ENCODE measurements around the gene CAMTA1. TPM values are rescaled to one million over a fixed set of nuclear protein-coding genes. Genes with fewer than 3 reads are reported as not detected.

The CAMTA1 gene
- polyA plus RNA-seq, 1 donor from 2014 or later, result 162 TPM

DNA sequence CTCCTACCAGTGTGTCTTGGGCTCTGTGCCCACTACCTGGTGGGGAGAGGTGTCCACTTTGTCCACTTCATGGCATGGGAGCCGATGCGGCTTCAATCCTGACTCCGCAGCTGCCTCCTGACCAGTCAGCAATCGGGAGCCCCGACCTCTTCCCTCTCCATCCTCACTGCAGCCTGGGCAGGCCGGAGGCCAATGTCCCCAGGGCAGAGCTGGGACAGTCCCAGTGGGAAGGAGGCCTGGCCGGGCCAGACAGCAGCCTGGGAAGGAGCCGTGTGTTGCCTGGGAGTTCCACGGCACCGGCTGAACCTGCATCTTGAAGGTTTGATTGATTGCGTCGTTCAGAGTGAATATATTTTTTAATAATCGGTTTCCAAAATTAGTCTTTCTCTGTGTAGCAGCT lies 654.9 kb downstream of the CAMTA1 start:
- H3K4me3 ChIP-seq (ENCODE audit: low read length), result no peak overlapping the region
- no peaks in the 10 kb centered on the region for H4K20me1 ChIP-seq (ENCODE audit: insufficient read depth)
- H3F3A ChIP-seq (ENCODE audit: insufficient read depth, low read length, poor library complexity, severe bottlenecking), result no peaks in the 10 kb centered on the region
- no peaks in the 10 kb centered on the region for H3K27me3 ChIP-seq (ENCODE audit: insufficient read depth, low read depth, low read length)
- no peak overlapping the region for H2AFZ ChIP-seq (ENCODE audit: low read depth, low read length)
- TF ChIP-seq TAF1 (IDR thresholded peaks at IDR 0.05; ENCODE audit: low read depth), result no peak
- no peak overlapping the region for H3K4me2 ChIP-seq (ENCODE audit: low read length)
- no peak overlapping the region for H3K9ac ChIP-seq (ENCODE audit: low read length)
- no peaks in the 10 kb centered on the region for H3K9me3 ChIP-seq (ENCODE audit: low read length)
- H3K27ac ChIP-seq (ENCODE audit: low read length), result no peak overlapping the region
- H3K36me3 ChIP-seq (ENCODE audit: insufficient read depth, low read length), result no peaks in the 10 kb centered on the region
- no peaks in the 10 kb centered on the region for H3K79me2 ChIP-seq (replicated peaks; ENCODE audit: insufficient read depth, low read length)
- H3K9me2 ChIP-seq (ENCODE audit: insufficient read depth, low read length), result no peaks in the 10 kb centered on the region

DNA sequence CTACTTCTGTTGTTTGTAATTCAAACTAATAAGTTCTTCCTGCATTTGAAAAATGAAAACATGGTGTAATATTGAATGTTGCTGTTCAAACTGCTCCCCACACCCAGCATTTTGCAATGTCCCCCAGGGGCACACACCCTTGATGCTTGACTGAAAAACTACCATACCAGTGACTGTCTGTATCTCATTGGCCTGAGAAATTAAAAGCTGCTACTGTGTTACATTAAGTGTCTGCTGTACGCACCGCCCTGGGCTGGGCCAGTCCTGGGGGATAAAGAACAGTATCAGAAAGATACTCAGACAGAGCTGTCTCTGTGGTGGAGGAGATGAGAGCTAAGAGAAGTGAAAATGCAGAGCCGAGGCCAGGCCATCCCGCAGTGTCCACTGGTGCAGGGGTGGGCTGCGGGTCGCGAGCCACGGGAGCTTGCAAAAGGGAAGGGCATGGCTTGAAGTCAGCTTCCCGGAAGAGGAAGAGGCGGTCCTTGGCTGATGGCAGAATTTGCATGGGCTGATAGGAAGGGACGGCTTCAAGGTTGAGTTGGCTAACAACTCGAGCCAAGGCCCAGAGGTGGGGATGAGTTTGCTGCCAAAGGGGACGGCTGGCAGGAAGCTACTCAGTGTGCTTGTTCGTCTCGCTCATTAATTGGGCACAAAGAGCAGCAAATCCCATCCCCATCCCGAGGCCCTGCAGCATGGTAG lies 656.0 kb downstream of the CAMTA1 start:
- no peaks in the 10 kb centered on the region for H3K9me3 ChIP-seq (ENCODE audit: low read length)
- H3K27ac ChIP-seq (ENCODE audit: low read length), result no peak overlapping the region
- H3K79me2 ChIP-seq (replicated peaks; ENCODE audit: insufficient read depth, low read length), result no peaks in the 10 kb centered on the region
- no peaks in the 10 kb centered on the region for H3K27me3 ChIP-seq (ENCODE audit: insufficient read depth, low read depth, low read length)
- H3K9me2 ChIP-seq (ENCODE audit: insufficient read depth, low read length), result no peaks in the 10 kb centered on the region
- no peaks in the 10 kb centered on the region for H4K20me1 ChIP-seq (ENCODE audit: insufficient read depth)
- no peak for TF ChIP-seq EZH2 (IDR thresholded peaks at IDR 0.05; ENCODE audit: borderline replicate concordance, insufficient read depth, low read length, poor library complexity, severe bottlenecking)
- no peak for TF ChIP-seq MXI1 (conservative IDR thresholded peaks at IDR 0.05; ENCODE audit: poor library complexity, severe bottlenecking)
- TF ChIP-seq, protein P1, sequence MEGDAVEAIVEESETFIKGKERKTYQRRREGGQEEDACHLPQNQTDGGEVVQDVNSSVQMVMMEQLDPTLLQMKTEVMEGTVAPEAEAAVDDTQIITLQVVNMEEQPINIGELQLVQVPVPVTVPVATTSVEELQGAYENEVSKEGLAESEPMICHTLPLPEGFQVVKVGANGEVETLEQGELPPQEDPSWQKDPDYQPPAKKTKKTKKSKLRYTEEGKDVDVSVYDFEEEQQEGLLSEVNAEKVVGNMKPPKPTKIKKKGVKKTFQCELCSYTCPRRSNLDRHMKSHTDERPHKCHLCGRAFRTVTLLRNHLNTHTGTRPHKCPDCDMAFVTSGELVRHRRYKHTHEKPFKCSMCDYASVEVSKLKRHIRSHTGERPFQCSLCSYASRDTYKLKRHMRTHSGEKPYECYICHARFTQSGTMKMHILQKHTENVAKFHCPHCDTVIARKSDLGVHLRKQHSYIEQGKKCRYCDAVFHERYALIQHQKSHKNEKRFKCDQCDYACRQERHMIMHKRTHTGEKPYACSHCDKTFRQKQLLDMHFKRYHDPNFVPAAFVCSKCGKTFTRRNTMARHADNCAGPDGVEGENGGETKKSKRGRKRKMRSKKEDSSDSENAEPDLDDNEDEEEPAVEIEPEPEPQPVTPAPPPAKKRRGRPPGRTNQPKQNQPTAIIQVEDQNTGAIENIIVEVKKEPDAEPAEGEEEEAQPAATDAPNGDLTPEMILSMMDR (IDR thresholded peaks at IDR 0.05; ENCODE audit: poor library complexity, severe bottlenecking), result no peak
- no peak for TF ChIP-seq EP300 (conservative IDR thresholded peaks at IDR 0.05; ENCODE audit: poor library complexity, severe bottlenecking)
- no peak for TF ChIP-seq RAD21 (conservative IDR thresholded peaks at IDR 0.05)
- no peak for TF ChIP-seq SMC3 (conservative IDR thresholded peaks at IDR 0.05; ENCODE audit: poor library complexity)
- TF ChIP-seq POLR2AphosphoS5 (IDR thresholded peaks at IDR 0.05), result no peak
- no peak for TF ChIP-seq TAF1 (IDR thresholded peaks at IDR 0.05; ENCODE audit: low read depth)
- TF ChIP-seq, protein P2, sequence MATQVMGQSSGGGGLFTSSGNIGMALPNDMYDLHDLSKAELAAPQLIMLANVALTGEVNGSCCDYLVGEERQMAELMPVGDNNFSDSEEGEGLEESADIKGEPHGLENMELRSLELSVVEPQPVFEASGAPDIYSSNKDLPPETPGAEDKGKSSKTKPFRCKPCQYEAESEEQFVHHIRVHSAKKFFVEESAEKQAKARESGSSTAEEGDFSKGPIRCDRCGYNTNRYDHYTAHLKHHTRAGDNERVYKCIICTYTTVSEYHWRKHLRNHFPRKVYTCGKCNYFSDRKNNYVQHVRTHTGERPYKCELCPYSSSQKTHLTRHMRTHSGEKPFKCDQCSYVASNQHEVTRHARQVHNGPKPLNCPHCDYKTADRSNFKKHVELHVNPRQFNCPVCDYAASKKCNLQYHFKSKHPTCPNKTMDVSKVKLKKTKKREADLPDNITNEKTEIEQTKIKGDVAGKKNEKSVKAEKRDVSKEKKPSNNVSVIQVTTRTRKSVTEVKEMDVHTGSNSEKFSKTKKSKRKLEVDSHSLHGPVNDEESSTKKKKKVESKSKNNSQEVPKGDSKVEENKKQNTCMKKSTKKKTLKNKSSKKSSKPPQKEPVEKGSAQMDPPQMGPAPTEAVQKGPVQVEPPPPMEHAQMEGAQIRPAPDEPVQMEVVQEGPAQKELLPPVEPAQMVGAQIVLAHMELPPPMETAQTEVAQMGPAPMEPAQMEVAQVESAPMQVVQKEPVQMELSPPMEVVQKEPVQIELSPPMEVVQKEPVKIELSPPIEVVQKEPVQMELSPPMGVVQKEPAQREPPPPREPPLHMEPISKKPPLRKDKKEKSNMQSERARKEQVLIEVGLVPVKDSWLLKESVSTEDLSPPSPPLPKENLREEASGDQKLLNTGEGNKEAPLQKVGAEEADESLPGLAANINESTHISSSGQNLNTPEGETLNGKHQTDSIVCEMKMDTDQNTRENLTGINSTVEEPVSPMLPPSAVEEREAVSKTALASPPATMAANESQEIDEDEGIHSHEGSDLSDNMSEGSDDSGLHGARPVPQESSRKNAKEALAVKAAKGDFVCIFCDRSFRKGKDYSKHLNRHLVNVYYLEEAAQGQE (IDR thresholded peaks at IDR 0.05; ENCODE audit: borderline replicate concordance), result no peak
- H2AFZ ChIP-seq (ENCODE audit: low read depth, low read length), result no peak overlapping the region
- H3F3A ChIP-seq (ENCODE audit: insufficient read depth, low read length, poor library complexity, severe bottlenecking), result no peaks in the 10 kb centered on the region
- no peak overlapping the region for H3K9ac ChIP-seq (ENCODE audit: low read length)
- no peak overlapping the region for H3K4me2 ChIP-seq (ENCODE audit: low read length)
- H3K36me3 ChIP-seq (ENCODE audit: insufficient read depth, low read length), result no peaks in the 10 kb centered on the region
- H3K4me3 ChIP-seq (ENCODE audit: low read length), result no peak overlapping the region

Measured in neural cell (in vitro differentiated cells).